ENCODE measurements around the gene DNAH7. TPM values are rescaled to one million over a fixed set of nuclear protein-coding genes. Genes with fewer than 3 reads are reported as not detected.

Gene DNAH7
- total and polyA plus RNA-seq, 2 of the 4 experiments (the other 2 are of a cell fraction) = 0.22 to 0.36 TPM

DNA sequence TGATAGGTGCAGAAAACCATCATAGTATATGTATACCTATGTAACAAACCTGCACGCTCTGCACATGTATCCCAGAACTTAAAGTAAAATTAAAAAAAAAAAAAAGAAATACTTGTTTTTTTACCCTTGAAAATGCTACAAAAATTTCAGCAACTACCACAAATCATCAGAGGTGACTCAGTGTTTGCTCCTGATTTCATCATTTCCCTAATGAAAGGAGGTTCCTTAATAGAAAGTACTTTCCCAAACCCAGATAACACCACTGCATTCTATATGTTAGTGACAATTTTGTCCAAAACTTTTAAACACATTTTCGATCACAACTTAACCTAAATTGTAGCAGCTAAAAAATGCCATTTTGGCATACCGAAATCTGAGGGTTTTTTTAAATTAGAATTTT is 248.3 kb downstream of the DNAH7 start:
- Histone ChIP-seq H4K8ac (ENCODE audit: low read depth in 2 of 2, low read length in 2 of 2) (peak overlapping the region in 1 of 2 experiments; percentile 81; a peak in 2 of 4 replicates), H3K4me3 (ENCODE audit: insufficient read depth, low read depth, low read length) (no peak overlapping the region), H2BK20ac (ENCODE audit: low read depth, low read length) (peak overlapping the region; percentile 95; the same call in 1 of the 2 replicates), H4K20me1 (ENCODE audit: insufficient read depth, low read length) (no peaks in the 10 kb centered on the region), H3K27me3 (ENCODE audit: control insufficient read depth, insufficient read depth, low read length) (no peaks in the 10 kb centered on the region), H3K9me1 (ENCODE audit: insufficient read depth, low read length) (peaks cover 3% of the 10 kb centered on the region; the same call in 1 of the 2 replicates), H3K4ac (ENCODE audit: low read depth, low read length) (peak overlapping the region; percentile 34; the same call in 1 of the 2 replicates), H2AFZ (replicated peaks; ENCODE audit: low read length, poor library complexity) (no peak overlapping the region), H4K5ac (ENCODE audit: low read depth, low read length) (no peak overlapping the region), H3K27ac (ENCODE audit: insufficient read depth, low read length) (no peak overlapping the region), H3K23ac (ENCODE audit: low read depth, low read length) (no peak overlapping the region; the same call in 1 of the 2 replicates), H3K9ac (ENCODE audit: low read depth, low read length) (no peak overlapping the region), H2BK15ac (ENCODE audit: low read depth, low read length) (no peak overlapping the region), H4K91ac (ENCODE audit: insufficient read depth, low read depth, low read length) (peak overlapping the region; percentile 22; the same call in 1 of the 2 replicates), H3K36me3 (ENCODE audit: control insufficient read depth, insufficient read depth, low read length) (no peaks in the 10 kb centered on the region), H3K14ac (replicated peaks; ENCODE audit: low read depth, low read length) (peak overlapping the region; percentile 58; the same call in 1 of the 2 replicates), H3K79me1 (ENCODE audit: low read depth in 1 of 2, low read length in 2 of 2) (no peaks in the 10 kb centered on the region), H2AK5ac (ENCODE audit: low read depth, low read length) (no peak overlapping the region), H3K18ac (ENCODE audit: low read depth, low read length) (no peak overlapping the region), H3K4me1 (ENCODE audit: control insufficient read depth, insufficient read depth, low read length) (peaks cover 9% of the 10 kb centered on the region), H2BK120ac (ENCODE audit: low read depth, low read length) (peak overlapping the region; percentile 95), H3K56ac (ENCODE audit: extremely low read depth, insufficient read depth, low read length) (no peak overlapping the region), H2AK9ac (replicated peaks; ENCODE audit: low read depth, low read length, poor library complexity) (no peak overlapping the region), H2BK5ac (ENCODE audit: low read depth, low read length, poor library complexity, severe bottlenecking) (no peak overlapping the region), H3K9me3 (ENCODE audit: control insufficient read depth, insufficient read depth, low read length) (no peaks in the 10 kb centered on the region), H3K4me2 (ENCODE audit: low read depth, low read length) (no peak overlapping the region)
- DNase-seq (peak; percentile 77), ATAC-seq (ENCODE audit: low read depth) (no peak)
- dilution Hi-C loops (cut with HindIII; ENCODE audit: low sequenced_read_pairs, unreplicated experiment) (no loop called here), intact Hi-C loops (cut with micrococcal nuclease) (loop anchor here (5.0 to 10.0 kb wide), 2 partner anchors 77 to 136 kb away; no protein-coding TSS in a partner anchor), in situ Hi-C loops (cut with MboI; ENCODE audit: low sequenced_read_pairs) (no loop called here)
- TF ChIP-seq RAD21 (IDR thresholded peaks at IDR 0.05; ENCODE audit: low read length) (no peak), CEBPB (IDR thresholded peaks at IDR 0.05; ENCODE audit: low read depth, low read length) (peak; percentile 91), FOS (IDR thresholded peaks at IDR 0.05; ENCODE audit: low read depth, low read length) (peak; percentile 30; the same call in 1 of the 2 replicates)
- BruUV-seq (replicated peaks) = no TSS peak
- no CpG with 5 or more reads among the region's 3 CpGs for WGBS, 2 experiments (ENCODE audit: extremely low coverage in 2 of 2, insufficient read length in 1 of 2)
- CTCF ChIA-PET = no interaction called here
- POLR2A ChIA-PET (ENCODE audit: unreplicated experiment) = no interaction called here

All from IMR-90 (cell line).